GM19438 (cell line): ENCODE results near the gene RANGAP1.
A peak's percentile ranks its signal among the peaks of the same experiment; 100 is the strongest.

Source experiments
- ATAC-seq: cut with Tn5 transposase; IDR thresholded peaks from one replicate; pipeline ENCODE4 v1.9.1; 2021; ENCODE audit warnings: low read depth; ENCODE audit not compliant: unreplicated experiment

RANGAP1 gene

DNA sequence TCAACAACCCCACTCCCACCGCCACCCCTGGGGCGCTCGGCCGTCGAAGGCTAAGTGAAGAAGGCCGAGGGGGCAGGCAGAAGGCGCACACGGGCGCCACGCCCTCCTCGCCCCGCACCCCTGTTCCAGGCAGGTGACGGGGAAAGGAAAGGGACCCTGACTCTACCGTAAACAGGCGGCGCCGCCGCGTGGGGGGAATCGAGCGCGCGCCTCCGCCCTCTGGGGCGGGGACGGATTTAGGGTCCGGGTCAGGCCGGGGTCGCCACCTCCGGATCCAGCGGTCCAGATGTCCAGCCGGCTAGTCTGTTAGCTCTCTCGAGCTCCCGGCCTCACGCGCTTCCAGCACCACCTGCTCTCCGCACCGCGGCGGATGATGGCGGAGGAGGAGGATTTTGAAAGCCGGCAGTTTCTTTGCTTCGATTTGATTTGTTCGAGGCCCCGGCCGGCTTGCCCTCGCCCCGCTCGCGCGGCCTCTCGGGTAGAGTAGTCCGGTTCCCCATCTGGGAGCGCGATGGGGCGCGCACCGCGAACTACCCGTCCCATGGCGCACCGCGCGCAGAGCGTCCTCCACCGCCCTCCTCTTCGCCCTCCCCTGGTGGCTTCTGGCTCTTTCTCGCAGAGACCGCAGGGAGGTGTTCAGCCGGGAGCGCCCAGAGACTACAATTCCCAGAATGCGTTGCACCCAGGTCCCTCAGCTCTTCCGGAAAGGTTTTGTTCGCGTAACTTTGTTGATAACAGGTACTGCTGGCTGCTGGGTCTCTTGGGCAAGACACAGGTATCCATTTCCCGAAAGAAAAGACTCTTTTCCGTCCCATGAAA lies at the start of gene RANGAP1:
Gene RANGAP1 (minus strand): TSS at position 368 of the 819 bp plus-strand sequence. CDS start 5,143 bp downstream, outside the sequence.
- ATAC-seq, result peak; percentile 90

DNA sequence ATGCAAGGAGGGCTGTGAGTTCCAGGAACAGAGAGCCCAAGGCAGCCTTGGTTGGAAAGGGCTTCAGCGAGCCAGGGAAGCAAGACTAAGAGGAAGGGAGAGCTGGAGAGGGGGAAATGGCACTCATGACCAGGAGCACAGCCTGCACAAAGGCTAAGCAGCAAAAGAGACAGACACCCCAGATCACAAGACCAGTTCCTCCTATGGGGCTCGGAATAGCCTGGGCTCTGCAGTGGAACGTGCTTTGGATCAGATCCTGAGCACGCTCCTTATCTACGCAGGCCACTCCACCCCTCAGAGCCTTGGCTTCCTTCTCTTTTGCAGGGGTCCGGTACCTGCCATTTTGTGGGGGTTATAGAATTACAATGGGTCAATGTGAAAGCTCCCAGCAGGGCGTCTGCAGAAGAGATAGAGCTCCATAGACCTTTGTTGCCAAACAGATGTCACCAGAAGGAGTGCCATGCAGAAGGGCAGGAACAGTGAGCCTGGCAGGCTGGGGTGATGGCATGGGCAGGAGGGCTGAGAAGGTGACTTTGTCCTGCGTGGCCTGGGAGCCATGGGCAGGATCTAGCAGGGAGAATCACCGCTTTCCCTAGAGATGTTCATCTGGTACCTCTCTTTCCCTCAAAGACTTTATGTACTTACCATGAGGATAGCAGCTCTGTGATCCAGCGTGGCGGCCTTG lies 49.1 kb upstream of the RANGAP1 start:
- no peak for ATAC-seq

DNA sequence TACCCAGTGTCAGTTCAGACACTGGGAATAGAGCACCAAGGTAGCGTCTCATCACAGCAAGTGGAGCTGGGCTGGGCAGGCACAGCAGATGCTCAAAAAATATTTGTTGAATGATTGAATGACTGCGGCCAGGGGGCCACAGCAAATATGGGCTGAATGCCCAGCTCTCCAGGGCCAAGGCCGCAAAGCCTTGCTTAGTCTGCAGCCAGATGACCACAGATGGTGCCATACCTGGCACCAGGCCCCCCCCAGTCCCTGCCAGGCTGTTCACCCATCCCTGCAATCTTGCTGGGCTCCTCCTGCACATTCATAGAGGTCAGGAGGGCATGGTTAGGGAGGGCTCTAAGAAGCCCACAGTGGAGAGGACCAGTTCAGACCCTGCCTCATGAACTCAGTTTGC lies 48.2 kb upstream of the RANGAP1 start:
- ATAC-seq, result no peak

DNA sequence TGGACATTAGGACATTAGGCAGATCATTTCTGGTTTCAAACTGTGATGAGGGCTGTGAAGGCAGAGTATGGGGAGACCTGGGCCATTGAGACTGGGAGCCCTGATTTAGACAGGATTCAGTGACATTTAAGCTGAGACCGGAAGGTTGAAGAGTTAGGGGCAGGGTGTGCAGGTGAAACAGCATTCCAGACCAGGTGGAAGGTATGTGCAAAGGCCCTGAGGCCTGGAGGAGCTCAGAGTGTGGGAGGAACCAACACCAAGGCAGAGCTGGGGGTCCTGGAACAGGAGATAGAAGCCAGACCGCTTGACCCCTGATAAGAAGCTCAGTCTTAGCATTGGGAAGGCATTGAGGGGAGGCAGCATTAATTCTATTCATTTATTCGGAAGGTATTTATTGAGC lies 47.8 kb upstream of the RANGAP1 start:
- no peak for ATAC-seq

DNA sequence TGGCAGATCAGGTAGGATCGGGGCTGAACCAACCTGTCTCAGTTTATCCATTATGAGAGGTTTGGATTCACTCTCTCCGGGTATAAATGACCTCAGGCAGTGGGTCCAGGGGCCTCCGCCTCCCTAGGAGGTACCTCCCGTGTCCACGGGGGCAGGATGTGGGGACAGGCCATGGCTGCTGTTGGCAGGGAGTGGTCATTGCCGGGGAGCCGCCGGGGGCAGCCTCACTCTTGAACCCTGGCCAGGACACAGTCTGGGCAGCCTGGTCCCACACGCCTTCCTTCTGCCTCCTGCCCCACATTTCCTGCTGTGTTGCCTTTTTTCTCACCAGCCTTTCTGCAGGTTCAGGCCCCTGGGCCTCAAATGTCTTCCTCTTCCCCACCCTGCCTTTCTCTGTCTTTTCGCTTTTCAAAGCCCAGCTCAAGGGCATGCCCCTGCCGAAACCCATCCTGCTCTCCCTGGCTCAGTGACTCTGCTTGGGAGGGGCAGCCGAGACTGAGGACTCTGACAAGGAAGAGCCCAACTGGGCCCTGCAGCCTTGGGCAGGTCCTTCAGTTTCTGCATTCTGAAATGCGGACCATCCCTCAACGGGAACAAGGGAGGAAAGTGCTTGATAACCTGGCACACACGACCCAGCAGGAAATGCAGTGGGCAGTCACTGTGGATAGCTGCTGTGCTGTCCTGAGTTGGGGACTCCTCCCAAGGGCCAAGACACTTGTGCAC lies 46.4 kb upstream of the RANGAP1 start:
- no peak for ATAC-seq

GRCh38 chr22:41330169-41330568 lies 44.2 kb upstream of the RANGAP1 start:
- ATAC-seq, result no peak

DNA sequence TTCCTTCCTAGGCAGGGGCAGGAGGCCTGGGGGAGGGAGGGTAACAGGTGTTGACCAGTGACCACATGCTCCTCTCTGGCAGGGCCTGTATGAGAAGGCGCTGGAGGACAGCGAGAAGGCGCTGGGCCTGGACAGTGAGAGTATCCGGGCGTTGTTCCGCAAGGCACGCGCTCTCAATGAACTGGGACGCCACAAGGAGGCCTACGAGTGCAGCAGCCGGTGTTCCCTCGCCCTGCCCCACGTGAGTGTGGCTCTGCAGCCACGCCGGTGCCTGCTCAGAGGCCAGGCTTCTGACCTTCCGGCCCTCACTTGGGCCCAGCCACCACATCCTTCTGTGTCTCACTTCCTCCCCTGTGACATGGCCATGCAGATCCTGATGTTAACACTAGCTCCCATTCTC lies 41.1 kb upstream of the RANGAP1 start:
- no peak for ATAC-seq

DNA sequence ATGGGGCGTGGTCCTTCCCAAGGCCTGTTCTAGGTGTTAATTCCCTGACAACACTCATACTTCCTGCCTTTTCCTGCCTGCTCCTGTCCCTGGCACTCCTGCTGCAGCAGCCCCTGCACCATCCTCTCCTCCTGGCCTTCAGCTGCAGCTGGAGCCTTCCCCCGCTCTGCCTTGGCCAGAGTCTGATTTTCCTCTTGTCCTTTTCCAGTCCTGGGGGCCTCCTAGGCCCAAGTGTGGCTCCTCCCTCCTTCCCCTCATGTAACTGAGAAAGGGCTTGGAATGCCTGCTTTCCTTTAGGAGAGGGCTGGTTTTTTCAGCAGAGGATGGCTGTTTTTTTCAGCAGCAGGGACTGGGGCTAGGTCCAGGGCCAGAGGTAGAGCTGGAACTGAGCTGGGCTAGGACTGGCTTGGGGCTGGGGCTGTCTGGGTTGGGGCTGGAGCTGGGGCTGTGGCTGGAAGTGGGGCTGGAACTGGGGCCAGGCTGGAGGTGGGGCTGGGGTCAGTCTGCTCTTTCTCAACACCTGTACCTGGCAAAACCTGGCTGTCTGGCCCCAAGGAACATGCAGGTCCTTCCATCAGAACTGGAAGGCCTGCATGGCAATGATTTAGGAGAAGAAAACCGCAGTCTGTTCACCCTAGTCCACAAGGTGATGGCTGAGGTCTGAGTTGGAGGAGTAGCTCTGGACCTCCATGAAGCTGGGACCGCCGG lies 39.0 kb upstream of the RANGAP1 start:
- ATAC-seq, result no peak

GRCh38 chr22:41320416-41321240 lies 34.6 kb upstream of the RANGAP1 start:
- no peak for ATAC-seq

- ATAC-seq, result no peak
Observed at GRCh38 chr22:41315586-41315985, 29.6 kb upstream of the RANGAP1 start.

DNA sequence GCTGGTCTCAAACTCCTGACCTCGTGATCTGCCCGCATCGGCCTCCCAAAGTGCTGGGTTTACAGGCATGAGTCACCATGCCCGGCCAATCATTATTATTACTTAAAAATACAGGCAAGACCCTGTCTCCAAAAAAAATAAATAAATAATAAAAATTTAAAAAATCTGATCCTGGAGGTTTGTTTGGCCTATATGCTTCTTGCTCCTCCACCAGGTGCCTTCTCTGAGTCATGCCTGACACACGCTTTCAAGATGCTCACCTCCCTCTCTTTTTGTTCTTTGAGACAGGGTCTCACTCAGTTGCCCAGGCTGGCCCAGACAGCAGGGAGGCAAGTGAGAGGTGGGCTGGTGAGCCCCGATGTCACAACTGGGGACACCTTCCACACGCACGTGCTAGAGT lies 28.8 kb upstream of the RANGAP1 start:
- no peak for ATAC-seq

DNA sequence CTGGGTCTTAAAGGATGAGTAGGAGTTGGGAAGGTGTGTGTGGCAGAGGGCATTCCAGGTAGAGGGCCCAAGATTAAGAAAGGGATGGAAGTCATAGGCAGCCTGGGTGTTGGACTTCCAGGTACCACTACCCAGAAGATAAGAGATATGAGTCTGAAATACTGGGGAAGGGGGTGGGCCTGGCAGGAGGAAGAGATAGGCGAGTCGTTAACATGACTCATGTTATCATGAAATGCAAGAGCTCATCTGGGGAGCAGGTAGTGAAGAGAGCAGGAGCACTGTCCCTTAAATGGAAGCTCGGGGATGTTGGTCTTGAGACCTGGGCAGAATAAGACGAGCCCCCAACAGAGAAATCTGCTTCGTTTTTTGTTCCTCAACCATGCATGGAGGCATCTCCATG lies 25.5 kb upstream of the RANGAP1 start:
- ATAC-seq, result no peak

DNA sequence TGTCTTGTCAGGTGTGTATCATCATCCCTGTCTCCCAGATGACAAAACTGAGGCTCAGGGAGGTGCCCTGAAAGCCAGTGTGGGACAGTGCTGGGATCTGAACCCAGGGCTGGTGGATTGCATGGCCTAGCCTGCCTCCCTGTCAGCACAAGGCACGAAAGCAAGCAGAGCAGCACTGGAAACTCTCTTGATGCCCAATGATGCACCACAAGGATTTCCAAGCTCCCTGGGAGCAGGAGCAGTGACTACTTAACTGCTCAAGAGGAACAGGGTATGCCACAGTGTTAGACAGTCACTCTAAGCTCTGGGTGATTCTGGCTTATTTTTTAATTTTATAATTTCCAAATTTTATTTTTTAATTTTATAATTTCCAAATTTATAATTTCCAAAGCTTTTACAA lies 24.3 kb upstream of the RANGAP1 start:
- ATAC-seq, result no peak

DNA sequence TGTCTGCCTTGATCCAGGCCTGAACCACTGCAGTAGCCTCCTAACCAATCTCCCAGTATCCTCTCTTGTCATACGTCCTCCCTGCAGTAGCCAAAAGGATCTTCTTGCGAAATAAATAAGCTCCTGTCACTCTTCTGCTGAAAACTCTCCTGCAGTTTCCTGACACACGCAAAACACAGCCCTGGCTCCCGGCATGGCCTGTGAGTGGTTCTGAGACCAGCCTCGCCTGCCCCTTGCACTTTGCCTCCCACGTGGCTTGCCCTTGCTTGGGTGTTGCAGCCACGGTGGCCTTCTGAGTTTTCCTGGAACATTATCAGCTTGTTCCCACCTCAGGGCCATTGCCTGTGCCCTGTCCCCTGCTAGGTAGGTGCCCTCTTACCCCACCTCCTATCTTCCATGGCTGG lies 22.6 kb upstream of the RANGAP1 start:
- no peak for ATAC-seq

- ATAC-seq, result no peak
Observed at GRCh38 chr22:41308054-41308453, 22.1 kb upstream of the RANGAP1 start.

DNA sequence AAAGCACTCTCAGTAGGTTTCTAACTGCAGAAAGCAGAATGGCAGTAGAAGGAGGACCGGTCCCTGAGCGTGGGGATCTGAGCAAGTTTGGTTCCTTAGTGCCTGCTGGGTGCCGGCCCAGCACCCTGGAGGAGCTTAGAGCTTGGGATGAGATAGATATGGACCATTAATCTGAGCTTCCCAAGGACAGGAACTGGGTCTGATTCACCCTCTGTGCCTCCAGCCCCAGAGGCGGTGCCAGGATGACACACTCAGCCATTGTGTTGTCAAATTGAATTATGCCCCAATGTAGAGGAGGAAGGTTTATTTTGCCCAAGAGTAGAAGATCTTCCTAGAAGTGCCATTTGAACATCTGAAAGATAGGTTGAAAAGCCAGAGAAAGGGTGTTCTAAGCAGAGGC lies 19.7 kb upstream of the RANGAP1 start:
- ATAC-seq, result no peak

DNA sequence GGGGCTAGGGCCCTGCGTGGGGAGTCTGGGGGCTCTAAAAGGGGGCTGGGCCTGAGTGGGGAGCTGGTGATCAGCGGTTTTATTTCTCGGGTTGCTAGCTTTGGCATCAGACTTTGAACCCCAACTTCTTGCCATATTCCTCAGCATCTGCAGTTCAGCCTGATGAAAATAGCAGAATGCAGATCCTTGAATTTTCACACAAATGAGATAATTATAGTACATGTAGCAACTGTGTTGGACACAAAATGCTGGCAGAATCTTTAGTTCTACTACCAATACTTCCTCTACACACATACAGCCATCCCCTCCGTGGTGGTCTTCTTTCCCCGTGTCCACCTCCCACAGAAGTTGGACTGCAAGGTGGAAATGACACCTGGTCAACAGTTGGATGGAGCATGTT lies 16.8 kb upstream of the RANGAP1 start:
- ATAC-seq, result no peak

DNA sequence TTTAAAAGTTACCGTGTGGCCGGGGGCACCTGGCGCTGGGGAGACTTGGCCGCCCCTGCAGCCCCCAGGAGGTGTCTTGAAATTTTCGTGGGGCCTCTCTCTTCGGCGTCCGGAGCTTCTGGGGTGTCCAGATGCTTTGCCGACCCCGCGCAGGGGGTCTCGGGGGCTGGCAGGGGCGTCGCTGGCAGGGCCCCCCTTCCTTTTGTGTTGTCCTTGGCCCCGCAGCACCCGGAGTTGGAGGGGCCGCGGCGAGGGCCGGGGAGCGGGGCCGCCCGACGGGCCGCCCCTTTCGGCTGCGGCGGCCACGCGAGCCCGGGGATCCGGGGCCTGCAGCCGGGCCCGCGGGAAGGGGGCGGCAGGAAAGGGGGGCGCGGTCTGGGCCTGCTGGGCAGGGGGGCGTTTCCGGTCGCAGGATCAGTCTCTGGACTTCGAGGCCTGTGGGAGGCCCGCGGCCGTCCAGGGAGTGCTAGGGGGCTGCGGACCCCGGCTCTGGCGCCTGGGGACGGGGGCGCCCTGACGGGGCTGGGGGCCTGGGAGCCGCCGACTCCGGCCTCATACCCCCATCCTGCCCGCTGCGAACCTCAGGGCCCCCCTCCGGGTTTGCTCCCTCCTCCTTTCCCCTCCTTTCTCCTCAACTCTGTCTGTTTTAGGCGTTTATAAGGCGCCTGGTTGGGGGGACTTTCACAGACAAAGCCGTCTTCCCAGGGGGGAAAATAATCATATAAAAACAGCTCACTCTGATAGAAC lies 16.2 kb upstream of the RANGAP1 start:
- ATAC-seq, result no peak
